NCI-H2227 treated with DMSO at 0.1 percent for 48 hours (cell line): ENCODE data around the gene TTBK1.
A peak's percentile ranks its signal among the peaks of the same experiment; 100 is the strongest.

Source experiments
- DNase-seq: peaks from one replicate; lab custom pipeline; 2025; lab: John Stamatoyannopoulos, UW

Gene TTBK1

DNA sequence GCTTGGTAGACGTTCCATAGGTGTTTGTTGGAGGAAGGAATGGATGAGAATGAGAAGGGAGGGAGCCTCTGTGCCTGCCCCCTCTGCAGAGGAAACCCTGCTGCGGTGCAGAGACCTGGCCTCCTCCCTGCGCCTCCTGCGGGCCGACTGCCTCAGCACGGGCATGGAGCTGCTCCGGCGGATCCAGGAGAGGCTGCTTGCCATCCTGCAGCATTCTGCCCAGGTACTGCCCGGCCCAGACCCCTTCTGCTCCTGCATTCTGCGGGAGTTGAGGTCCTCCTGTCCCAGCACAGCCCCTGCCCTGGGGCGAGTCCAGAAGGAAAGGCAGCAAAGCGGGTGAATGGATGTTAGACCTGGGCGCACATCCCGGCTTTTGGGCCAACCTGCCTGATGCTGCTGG, 20.1 kb upstream of the TTBK1 start:
- no peak for DNase-seq

DNA sequence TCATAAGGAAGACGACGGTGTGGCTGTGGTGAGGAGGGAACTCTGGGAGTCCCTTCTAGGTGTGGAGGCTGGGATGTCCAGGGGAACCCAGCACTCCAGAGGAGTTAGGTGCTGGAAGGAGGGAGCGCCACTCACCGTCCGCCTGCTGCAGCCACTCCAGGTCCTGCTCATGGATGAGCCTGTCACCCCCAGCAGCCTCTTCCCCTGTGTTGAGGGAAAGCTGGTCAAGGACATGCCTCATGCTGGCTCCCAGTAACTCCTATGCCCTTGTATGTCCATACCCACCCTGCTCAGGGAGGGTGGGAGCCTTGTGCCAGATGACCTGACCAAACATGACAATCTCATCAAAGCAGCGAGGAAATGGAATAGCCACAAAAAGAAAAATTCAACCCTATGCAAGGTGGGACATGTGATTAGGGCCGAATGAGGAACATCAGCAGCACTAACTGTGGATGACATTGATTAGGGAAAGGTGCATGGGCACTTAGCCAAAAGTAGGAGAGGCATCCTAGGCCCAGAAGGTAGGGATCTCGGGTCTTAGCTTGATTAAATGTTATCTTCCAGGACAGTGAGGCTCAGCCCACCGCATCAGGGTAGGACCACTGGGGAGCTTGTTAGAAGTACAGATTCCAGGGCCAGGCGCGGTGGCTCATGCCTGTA, 17.0 kb upstream of the TTBK1 start:
- no peak for DNase-seq

DNA sequence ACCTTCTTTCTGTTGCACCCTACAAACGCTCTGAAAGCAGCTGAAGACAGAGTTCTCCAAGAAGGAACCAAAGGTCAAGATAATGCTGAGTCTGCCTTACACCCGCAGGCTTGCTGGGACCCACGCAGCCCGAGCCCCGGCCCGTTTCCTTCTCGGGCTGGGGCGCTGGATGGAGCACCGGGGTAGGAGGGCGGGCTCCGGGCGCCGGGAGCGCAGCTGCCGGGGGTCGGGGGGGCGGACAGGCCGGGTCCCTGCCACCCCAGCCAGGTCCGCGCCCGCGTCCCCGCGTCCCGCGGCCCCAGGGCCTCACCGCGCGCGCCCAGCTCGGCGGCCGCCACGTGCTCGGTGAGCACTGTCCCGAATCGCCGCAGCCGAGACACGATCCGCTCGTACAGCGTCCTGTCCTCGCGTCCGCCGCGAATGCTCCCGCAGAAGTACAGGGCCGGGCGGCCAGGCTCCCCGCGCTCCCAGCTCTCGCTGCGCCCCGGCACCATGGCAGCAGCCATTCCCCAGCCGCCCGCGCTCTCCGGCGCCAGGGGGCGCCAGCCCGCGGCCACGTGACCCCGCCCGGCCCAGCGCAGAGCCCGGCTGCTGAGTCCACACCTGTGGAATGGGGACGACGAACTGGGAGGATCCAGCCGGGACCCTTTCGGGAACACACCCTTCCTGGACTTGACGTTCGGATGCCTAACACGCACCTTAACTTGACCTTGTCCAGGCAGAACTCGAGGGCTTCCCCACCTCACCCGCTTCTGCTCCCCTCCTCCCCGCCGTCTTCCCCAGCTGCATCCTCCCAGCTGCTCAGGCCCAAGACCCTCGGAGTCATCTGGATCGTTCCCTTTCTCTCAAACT, 14.1 kb upstream of the TTBK1 start, which contains the start of gene DNPH1:
DNPH1 (minus strand) TSS at position 531 of the 852 bp plus-strand sequence; CDS start at position 506, 25 bp downstream.
- DNase-seq = peak; percentile 31

DNA sequence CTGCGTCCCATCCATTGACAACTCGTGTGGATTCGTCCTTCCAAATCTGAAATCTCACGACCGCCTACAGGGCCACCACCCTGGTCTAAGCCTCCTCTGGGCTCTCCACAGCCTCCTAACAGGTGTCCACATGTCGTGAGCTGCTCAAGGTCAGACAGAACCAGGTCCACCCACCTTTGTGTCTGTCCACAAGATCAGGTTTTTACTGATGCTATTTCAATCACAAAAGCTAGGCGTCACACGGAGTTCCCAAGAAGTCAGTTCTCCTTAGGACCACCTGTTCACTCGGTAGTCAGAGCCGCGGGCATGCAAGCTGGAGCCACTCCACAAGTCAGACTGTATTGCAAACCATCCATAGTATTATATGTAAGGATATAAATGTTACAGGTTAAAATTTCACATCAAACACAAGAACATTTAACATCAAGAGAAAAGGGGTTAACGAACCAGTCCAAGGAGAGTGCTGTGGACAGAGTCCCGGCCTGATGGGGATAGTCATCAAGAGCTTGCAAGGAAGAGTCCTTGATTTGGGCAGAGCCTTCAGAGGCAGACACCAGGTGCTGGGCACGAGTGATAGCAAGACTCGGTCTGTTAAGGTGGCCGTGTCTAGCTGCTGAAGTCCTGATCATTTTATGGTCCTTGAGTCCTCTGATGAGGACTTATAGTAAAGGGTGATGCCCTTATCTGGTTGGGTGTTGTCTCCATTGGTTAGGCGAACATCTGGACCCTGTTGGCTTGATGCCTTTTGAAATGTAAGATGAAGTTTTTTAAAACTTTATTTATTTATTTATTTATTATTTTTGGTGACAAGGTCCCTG, 13.3 kb upstream of the TTBK1 start:
- DNase-seq = no peak

DNA sequence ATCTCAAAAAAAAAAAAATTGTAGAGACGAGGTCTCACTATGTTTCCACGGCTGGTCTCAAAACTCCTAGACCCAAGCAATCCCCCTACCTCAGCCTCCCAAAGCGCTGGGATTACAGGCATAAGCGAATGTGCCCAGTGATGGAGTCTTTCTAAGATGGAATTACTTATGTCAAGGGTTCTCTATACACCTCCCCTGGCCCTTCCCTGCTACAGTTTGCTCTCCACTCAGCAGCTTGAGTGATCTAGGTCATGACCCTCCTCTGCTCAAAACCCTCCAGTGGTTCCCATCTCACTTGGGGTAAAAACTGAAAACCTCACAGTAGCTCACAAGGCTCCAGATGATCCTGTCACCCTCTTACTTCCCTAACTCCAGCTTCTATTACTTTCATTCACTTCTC, 12.2 kb upstream of the TTBK1 start:
- DNase-seq = no peak

DNA sequence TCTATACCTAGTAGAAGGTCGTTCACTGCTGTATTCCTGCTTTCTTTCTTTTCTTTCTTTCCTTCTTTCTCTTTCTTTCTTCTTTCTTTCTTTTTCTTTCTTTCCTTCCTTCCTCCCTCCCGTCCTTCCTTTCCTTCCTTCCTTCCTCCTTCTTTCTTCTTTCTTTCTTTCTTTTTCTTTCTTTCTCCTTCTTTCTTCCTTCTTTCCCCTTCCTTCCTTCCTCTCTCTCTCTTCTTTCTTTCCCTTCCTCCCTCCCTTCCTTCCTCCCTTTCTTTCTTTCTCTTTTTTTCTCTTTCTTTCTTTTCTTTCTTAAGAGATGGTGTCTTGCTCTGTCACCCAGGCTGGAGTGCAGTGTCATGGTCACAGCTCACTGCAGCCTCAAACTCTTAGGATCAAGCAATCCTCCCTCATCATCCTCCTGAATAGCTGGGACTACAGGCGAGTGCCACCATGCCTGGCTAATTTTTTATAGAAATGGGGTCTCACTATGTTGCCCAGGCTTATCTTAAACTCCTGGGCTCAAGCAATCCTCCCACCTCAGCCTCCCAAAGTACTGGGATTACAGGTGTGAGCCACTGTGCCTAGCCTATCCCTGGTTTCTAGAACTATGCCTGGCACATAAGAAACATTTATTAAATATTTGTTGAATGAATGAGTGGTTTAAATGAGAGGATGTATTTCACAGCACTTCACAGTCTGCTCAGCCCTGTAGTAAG, 11.4 kb upstream of the TTBK1 start:
- no peak for DNase-seq

DNA sequence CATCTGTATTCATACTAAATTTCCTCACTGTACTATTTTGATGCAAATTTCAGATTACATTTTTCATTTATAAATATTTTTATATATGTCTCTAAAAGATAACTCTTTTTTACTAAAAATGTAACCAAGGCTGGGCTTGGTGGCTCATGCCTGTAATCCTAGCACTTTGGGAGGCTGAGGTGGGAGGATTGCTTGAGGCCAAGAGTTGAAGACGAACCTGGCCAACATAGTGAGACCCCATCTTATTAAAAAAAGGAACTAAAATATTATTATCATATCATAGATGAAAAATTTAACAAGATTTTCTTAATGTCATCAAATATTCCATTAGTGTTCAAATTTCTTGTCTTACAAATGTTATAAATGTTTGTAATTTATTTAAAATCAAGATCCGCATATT, 7.4 kb upstream of the TTBK1 start:
- no peak for DNase-seq

DNA sequence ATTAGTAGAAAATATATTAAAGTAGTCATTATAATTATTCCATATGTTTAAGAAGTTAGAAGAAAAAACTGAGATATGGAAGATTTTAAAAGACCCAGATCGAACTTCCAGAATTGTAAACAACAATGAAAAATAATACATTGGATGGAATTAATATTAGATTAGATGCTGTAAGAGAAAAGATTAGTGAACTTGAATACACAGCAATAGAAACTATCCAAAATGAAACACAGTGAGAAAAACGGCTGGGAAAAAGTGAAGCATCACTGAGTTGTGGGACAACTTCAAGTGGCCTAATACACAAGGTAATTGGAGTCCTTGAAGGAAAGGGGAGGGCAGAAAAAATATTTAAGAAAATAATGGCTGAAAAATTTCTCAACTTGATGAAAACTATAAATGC, 4.2 kb upstream of the TTBK1 start:
- no peak for DNase-seq

DNA sequence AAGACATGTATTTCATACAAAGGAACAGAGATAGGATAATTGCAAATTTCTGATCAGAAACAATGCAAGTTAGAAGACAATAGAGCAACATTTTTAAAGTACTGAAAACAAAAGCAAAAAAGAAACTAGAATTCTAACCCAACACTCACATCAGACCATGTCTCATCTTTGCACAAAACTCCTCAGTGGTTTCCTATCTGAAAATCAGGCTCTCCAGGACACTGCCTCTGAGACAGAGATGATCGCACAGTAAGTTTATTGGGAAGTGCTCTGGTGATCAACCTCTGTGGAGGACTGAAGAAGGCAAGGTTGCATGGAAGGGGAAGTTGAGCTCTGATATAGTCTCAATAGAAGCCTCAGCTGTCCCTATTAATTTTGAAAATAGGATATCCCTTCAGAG, 2.3 kb upstream of the TTBK1 start:
- no peak for DNase-seq

DNA sequence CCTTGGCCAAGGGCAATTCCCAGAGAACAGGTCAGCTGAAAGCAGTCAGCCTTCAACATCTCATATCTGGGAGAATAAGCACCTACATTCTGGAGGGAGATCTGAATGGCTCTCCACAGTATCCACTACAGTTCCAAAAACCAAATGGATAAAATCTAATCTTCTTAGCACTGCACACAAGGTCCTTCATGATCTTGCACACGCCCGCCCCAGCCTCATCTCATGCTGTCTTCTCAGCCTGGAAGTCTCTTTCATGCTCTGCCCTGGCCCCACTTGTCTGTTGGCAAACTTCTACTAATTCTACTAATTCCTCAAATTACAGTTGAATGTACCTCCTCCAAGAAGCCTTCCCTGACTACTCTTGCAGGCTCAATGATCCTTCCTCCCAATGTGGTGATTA, 1.8 kb upstream of the TTBK1 start:
- no peak for DNase-seq

DNA sequence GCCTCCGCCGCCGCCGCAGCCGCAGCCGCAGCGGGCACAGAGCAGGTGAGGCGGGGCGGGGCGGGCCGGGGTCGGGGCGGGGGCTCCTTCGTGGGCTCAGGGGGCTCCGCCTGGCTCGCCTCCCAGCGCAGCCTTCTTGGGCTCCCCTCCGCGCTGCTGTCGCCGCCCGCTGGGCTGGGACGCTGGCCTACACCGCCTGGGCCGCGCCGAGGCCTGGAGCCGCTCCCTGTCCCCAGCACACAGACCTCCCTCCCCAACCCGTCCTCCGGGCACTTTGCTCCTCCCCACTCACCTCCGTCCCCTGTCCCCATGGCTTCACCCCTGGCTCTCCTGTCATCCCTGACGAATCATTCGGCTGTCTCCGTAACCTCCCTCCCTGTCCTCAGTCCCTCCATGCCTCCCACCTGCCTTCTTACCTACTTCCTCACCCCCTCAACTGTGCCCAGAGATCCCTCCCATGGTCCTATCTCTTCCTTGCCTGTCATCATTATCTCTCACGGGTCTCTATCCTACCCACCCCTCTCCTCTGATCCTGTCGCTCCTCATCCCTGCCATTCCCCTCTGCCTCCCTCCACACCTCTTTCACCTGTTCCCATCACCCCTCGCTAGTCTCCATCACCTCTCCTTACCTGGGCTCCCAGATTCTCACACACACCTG, 512 bp downstream of the TTBK1 start:
- DNase-seq = no peak

DNA sequence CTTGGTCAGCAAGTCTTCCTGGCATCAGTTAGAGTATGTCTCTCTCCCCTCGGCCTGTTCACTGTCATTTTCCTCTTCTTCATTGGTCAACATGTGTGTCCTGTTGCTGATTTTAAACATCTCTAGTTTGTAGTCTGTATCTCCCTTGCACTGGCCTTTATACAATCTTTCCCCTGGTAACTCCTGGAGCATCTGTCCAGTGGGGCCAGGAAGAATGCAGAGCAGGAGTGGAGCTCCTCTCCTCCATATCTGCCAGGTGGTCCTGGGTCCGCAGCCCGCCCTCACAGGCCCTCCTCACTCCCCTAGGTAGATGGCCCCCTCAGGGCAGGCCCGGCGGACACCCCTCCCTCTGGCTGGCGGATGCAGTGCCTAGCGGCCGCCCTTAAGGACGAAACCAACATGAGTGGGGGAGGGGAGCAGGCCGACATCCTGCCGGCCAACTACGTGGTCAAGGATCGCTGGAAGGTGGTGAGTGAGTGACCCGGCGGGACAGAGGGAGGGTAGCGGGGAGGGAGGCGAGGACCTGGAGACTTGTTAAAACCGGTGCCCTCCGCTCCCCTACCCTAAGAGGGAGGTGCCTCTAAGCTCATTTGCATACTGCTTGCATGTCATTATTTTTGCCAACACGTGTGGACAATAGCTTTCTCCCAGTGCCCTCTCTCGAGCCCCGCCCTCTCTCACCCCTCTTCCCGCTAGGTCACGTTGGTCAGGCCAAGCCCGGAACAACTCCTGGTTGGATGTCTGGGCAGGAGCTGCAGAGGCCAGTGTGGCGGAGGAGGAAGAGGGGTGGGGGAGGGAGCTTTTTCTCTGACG, 3.2 kb downstream of the TTBK1 start:
- no peak for DNase-seq

DNA sequence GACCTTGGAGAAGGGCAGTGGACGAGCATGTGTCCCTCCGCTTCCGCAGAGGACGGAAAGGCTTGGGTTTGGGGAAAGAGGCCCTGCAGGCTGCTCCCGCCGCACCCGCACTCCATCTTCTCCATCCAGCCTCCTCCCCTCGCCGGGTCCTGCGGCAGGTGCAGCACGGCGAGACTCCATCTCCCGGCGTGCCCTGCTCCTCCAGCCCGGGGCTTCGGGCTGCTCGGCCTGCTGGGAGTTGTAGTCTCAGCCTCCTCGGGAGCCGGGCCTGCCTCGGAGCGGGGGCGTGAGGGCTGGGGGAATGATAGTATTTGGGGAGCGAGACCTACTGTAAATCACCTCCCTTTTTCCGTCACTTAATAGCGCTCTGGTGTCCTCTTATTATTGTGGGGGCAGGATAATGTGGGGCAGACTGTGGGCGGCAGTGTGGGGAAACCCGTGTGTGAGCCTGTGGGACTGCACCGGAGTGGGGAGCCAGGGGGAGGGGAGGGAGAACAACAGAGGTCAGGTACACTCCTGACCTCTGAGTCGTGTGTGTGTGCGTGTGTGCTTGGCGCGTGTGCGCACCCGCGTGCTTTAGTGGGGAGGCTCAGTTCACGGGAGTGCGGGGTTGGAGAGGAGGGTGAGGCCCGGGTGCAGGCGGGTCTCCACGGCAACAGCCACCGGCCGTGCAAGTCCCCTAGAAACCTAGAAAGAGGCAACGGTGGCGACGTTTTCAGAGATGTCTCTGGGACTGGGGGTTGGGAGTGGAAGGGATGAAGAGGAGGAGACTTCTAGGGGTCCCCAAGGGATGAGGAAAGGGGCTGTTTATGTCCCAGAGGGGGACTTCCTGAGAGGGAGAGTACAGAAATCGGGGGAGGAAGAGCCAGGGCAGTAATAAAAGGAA, 4.1 kb downstream of the TTBK1 start:
- peak; percentile 54 for DNase-seq

DNA sequence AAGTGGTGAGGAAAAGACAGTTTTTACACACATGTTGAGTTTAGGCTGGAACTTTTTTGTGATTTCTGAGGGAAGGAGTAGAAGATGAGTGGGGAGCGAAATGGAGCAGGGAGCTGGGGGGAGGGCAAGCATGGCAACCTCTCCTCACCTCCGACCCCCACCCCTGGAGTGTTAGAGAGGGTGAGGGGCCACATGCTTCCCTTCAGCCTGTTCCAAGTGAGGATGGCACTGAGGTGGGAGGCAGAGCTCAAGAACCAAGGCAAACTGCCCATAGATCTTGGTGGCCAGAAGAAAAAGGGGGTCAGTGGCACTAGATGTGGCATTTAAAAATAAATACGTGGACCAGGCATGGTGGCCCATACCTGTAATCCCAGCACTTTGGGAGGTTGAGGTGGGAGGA, 4.8 kb downstream of the TTBK1 start:
- DNase-seq = no peak

DNA sequence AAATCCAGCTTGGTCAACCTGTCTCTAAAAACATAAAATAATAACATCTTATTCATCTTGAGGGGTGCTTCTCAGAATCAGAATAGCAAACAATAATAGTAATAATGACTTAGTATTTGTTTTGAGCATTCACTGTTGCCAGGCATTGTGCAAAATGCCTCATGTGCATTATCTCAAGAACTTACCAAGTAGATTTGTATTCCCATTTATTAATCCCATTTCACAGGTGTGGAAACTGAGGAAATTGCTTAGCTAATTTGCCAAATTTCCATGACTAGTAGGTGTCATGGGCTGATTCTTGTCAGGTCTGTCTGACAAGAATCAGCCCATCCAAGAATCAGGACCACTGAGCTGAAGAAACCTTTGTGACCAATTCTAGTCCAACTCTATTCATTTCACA, 5.5 kb downstream of the TTBK1 start:
- no peak for DNase-seq

DNA sequence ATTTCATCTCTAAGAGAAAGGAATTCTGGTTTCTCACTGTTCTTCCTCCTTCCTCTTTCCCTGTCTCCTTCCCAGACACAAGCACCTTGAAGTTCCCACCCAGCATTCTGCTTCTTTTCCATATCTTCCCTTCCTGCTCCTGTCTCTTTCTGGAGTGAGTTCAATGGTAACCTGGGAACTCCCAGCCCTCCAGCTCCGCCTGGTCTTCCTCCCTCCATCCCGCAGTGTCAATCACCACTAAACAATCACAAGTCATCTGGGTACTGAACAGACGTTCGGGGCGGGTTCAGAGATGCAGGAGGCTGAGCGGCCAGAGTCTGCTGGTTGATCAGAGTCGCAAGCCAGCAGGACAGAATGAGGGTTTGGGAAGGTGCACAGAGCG, 7.7 kb downstream of the TTBK1 start:
- DNase-seq = peak; percentile 43

DNA sequence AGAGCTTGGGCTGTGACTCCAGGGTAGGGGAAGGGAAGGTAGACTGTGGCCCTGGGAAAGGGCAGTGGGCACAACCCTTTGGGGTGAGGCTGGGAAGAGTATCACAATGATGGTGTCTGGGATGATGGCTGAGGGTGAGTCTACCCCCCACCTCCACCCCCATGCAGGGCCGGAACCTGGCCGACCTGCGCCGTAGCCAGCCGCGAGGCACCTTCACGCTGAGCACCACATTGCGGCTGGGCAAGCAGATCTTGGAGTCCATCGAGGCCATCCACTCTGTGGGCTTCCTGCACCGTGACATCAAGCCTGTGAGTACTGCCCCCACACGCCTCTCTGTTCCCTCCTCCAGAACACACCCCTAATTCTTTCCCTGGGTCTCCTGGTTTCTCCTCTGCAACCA, 10.1 kb downstream of the TTBK1 start:
- DNase-seq = no peak

DNA sequence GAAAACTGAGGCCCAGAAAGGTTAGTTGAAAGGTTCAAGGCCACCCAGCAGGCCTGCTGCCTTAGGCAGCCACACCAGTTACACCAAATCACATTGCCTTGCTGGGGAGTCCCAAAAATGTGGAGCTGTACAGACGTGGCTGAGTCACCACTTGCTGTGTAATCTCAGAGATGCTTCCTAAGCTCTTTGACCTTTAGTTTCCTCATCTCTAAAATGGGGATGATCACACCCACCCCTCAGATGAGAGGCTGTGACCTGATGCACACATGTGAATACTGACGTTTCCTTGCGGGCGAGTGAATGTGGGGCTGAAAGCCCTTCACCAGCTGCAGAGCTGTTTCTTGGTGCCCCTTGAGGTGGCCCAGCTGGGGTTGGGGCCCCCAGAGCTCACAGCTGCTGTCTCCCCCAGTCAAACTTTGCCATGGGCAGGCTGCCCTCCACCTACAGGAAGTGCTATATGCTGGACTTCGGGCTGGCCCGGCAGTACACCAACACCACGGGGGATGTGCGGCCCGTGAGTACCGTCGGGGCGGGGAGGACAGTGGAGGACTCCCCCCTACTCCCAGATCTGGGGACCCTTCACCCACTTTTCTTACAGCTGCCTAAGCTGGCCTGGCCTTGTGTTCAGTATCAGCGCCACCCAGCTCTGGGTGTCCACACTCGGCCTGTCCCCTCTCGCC, 11.0 kb downstream of the TTBK1 start:
- no peak for DNase-seq

DNA sequence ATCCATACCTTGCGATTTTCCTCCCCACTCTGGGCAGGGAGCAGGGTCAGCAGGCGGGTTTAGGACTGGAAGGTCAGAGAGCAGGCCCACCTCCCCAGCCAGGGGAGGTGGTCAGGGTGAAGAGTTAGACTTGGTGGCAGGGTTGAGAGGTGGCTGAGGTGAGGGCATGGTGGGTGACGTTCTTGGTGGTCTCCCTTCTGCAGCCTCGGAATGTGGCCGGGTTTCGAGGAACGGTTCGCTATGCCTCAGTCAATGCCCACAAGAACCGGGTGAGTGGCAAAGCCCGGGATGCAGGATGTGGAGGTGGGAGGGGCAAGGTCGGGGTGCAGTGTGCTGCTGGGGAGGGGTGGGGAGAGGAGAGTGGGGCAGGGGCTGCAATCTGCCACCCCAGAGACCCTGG, 11.6 kb downstream of the TTBK1 start:
- DNase-seq = no peak
